GM23338 (cell line): ENCODE measurements around the gene NGF.

Source experiments
- CREB1 ChIP-seq: fragments of 250-450 bp; sonication (Bioruptor Pico); IDR thresholded peaks from 2 replicates; pipeline ENCODE4 v1.5.0; 2020; ENCODE audit warnings: low read depth, mild to moderate bottlenecking, moderate library complexity
- CTCF ChIP-seq, 2 experiments: fragments of 200-600 bp in 1 of 2; sonication (generic) in 1 of 2; conservative IDR thresholded peaks; 2 replicates each; pipeline versions ENCODE4 v1.5.1 to v1.6.1; 2016 to 2017; ENCODE audit warnings: antibody characterized with exemption in 2 of 2, low read depth in 2 of 2, mild to moderate bottlenecking in 2 of 2, moderate library complexity in 1 of 2
- EZH2 ChIP-seq: fragments of 200-600 bp; sonication (generic); IDR thresholded peaks from one replicate; pipeline ENCODE4 v1.8.0; 2017; ENCODE audit warnings: antibody characterized with exemption, mild to moderate bottlenecking, low read depth; ENCODE audit not compliant: unreplicated experiment
- EZH2phosphoT487 ChIP-seq: fragments of 200-600 bp; sonication (generic); IDR thresholded peaks from one replicate; pipeline ENCODE4 v1.8.1; 2018; ENCODE audit warnings: antibody characterized with exemption; ENCODE audit not compliant: unreplicated experiment
- JUNB ChIP-seq: IDR thresholded peaks from one replicate; pipeline ENCODE4 v1.6.1; 2016; ENCODE audit warnings: antibody characterized with exemption; ENCODE audit not compliant: unreplicated experiment
- NANOG ChIP-seq: IDR thresholded peaks from 2 replicates; pipeline ENCODE4 v1.6.1; 2016; ENCODE audit warnings: antibody characterized with exemption, borderline replicate concordance
- REST ChIP-seq: IDR thresholded peaks from one replicate; pipeline ENCODE4 v1.6.1; 2018; ENCODE audit warnings: antibody characterized with exemption; ENCODE audit not compliant: unreplicated experiment
- ZNF114 ChIP-seq: fragments of 250-450 bp; sonication (Bioruptor Pico); IDR thresholded peaks from 2 replicates; pipeline ENCODE4 v1.5.0; 2020; ENCODE audit warnings: mild to moderate bottlenecking, moderate library complexity
- ZNF331 ChIP-seq: fragments of 250-450 bp; sonication (Bioruptor Pico); IDR thresholded peaks from 2 replicates; pipeline ENCODE4 v1.5.0; 2020; ENCODE audit warnings: low read depth, mild to moderate bottlenecking, moderate library complexity

DNA sequence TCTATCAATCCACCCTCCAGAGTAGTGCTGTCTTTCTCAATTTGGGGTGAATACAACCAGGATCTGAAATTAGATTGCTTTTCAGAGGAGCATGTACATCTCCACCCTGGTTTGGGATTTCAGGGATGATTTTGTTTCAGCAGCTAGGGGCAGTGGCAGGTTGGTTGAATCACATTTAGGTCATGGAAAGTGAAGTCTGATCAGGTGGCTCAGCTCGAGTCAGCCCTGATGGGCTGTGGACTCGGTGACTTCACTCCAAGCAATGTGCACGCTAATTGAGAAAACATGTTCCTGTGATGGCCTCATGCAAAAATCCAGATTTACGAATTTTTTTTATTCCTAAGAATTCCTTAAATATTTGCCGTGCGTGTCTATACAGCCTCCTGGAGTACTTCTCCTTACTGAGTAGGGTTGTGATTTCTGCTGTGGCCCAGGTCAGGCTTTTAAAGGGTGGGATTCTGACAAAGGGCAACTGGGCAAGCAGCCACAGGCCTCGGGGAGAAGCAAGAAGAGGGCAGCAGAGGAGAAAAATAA lies 7.5 kb downstream of the NGF start:
- no peak for TF ChIP-seq CTCF (conservative IDR thresholded peaks at IDR 0.05; ENCODE audit: low read depth in 2 of 2)
- TF ChIP-seq ZNF114 (CRISPR knock-in tag), result no peak
- TF ChIP-seq JUNB, result no peak
- TF ChIP-seq REST, result no peak
- TF ChIP-seq NANOG, result no peak
- no peak for TF ChIP-seq CREB1 (CRISPR knock-in tag)
- TF ChIP-seq EZH2, result no peak
- no peak for TF ChIP-seq EZH2phosphoT487
- TF ChIP-seq ZNF331 (CRISPR knock-in tag), result no peak
